Natural killer cell (primary cell): Measurements from ENCODE around the gene CCNK. TPM values are rescaled to one million over a fixed set of nuclear protein-coding genes. Genes with fewer than 3 reads are reported as not detected.

Experiments used
- ATAC-seq, 3 donors: fragments of 150-1000 bp in 2 of 3; fragments of 200-7000 bp in 1 of 3; cut with Tn5 transposase; 1 replicate in 1 of 3; 2 replicates in 2 of 3; pipeline ENCODE4 v1.10.0; 2021; ENCODE audit warnings: mild to moderate bottlenecking in 2 of 3, moderate library complexity in 2 of 3
- DNase-seq, 2 donors: peaks; one replicate each; pipeline versions ENCODE4 v3.0.0 to v3.0.0-alpha.2; 2013 to 2021; ENCODE audit warnings: mixed read lengths in 1 of 2
- H3K27ac ChIP-seq: one replicate; pipeline ENCODE4 v1.5.1; 2013; ENCODE audit warnings: mild to moderate bottlenecking, low read length
- H3K27me3 ChIP-seq: one replicate; pipeline ENCODE4 v1.6.1; 2013; ENCODE audit warnings: low read length; ENCODE audit not compliant: control insufficient read depth, insufficient read depth
- H3K36me3 ChIP-seq: one replicate; pipeline ENCODE4 v1.6.1; 2013; ENCODE audit warnings: low read length; ENCODE audit not compliant: control insufficient read depth, insufficient read depth
- H3K4me1 ChIP-seq: one replicate; pipeline ENCODE4 v1.6.1; 2013; ENCODE audit warnings: low read length; ENCODE audit not compliant: control insufficient read depth, insufficient read depth
- H3K4me3 ChIP-seq: one replicate; pipeline ENCODE4 v1.5.1; 2013; ENCODE audit warnings: low read length
- H3K9me3 ChIP-seq: one replicate; pipeline ENCODE4 v1.6.1; 2013; ENCODE audit warnings: low read length; ENCODE audit not compliant: control insufficient read depth, insufficient read depth
- H3K27ac Mint-ChIP-seq, 2 donors: one replicate each; pipeline ENCODE4 v1.8.0; 2022; ENCODE audit warnings: mild to moderate bottlenecking in 2 of 2, mixed read lengths in 2 of 2, moderate library complexity in 1 of 2
- H3K27me3 Mint-ChIP-seq, 2 donors: one replicate each; pipeline ENCODE4 v1.8.0; 2022; ENCODE audit warnings: low read depth in 2 of 2, mixed read lengths in 2 of 2
- H3K36me3 Mint-ChIP-seq: one replicate; pipeline ENCODE4 v1.8.0; 2022; ENCODE audit warnings: mixed read lengths
- H3K4me1 Mint-ChIP-seq, 2 donors: one replicate each; pipeline ENCODE4 v1.8.0; 2022; ENCODE audit warnings: mixed read lengths in 2 of 2
- H3K4me3 Mint-ChIP-seq: one replicate; pipeline ENCODE4 v1.8.0; 2022; ENCODE audit warnings: mild to moderate bottlenecking, moderate library complexity, mixed read lengths
- H3K9me3 Mint-ChIP-seq, 2 donors: one replicate each; pipeline ENCODE4 v1.8.0; 2022; ENCODE audit warnings: mixed read lengths in 2 of 2
- WGBS: methylation state at CpG from one replicate; pipeline ENCODE4 v1.1.7; 2013; ENCODE audit warnings: missing lambda C conversion rate; ENCODE audit not compliant: insufficient coverage; 5-methylcytosine and 5-hydroxymethylcytosine counted together
- intact Hi-C: fragments of 100-400 bp; cut with micrococcal nuclease; formaldehyde crosslinking; loops from one replicate; pipeline ENCODE4 v1.14.2; 2022
- total RNA-seq, 4 donors: library from RNA; stranded (reverse); fragments of 120-200 nt in 1 of 4; gene quantifications; one replicate each; pipeline versions ENCODE4 v1.2.3 to v1.2.4, GENCODE V29; 2013 to 2022
- TF ChIP-seq, protein P1 (sequence below): fragments of 200-600 bp; IDR thresholded peaks from one replicate; pipeline ENCODE4 v1.8.0; 2022; ENCODE audit warnings: antibody characterized with exemption

Gene CCNK
- total RNA-seq, 3 donors from 2014 or later (not counting 1 experiment from before 2014, with no cell fraction given), result 155 to 168 (median 165) TPM

DNA sequence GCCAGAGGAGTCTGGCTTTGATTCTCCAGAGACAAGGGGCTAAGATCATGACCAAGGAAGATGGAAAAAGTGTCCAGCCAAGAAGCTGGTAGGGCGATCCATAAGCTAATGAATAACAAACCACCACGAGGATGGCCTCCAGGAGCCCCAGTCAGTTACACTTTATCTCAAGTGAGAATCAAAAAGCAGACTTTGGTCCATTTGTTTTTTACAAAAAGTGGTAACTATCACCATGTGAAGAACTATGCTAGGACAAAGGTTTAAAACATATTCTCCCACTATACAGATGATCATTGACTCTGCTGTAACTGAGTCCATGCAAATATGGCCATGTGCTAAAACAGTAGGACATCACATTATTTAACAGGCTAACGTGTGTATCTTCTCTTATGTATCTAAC lies 14.5 kb upstream of the CCNK start:
- Mint-ChIP-seq H3K36me3 (peaks cover 8% of the 10 kb centered on the region), H3K4me1 (peaks cover 81 to 86% of the 10 kb centered on the region in 2 donors), H3K27me3 (no peaks in the 10 kb centered on the region), H3K4me3 (peak overlapping the region; percentile 73), H3K9me3 (no peaks in the 10 kb centered on the region), H3K27ac (peak overlapping the region; percentile 71 to 91)
- TF ChIP-seq, protein P1, sequence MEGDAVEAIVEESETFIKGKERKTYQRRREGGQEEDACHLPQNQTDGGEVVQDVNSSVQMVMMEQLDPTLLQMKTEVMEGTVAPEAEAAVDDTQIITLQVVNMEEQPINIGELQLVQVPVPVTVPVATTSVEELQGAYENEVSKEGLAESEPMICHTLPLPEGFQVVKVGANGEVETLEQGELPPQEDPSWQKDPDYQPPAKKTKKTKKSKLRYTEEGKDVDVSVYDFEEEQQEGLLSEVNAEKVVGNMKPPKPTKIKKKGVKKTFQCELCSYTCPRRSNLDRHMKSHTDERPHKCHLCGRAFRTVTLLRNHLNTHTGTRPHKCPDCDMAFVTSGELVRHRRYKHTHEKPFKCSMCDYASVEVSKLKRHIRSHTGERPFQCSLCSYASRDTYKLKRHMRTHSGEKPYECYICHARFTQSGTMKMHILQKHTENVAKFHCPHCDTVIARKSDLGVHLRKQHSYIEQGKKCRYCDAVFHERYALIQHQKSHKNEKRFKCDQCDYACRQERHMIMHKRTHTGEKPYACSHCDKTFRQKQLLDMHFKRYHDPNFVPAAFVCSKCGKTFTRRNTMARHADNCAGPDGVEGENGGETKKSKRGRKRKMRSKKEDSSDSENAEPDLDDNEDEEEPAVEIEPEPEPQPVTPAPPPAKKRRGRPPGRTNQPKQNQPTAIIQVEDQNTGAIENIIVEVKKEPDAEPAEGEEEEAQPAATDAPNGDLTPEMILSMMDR, result no peak
- Histone ChIP-seq H3K36me3 (peaks cover 27% of the 10 kb centered on the region), H3K27ac (no peak overlapping the region), H3K27me3 (no peaks in the 10 kb centered on the region), H3K4me1 (peaks cover 46% of the 10 kb centered on the region), H3K4me3 (no peak overlapping the region), H3K9me3 (no peaks in the 10 kb centered on the region)
- intact Hi-C loops, result no loop called here
- DNase-seq (no peak), ATAC-seq (no peak)
- 88% methylated on average over 2 of the region's 3 CpGs for WGBS

DNA sequence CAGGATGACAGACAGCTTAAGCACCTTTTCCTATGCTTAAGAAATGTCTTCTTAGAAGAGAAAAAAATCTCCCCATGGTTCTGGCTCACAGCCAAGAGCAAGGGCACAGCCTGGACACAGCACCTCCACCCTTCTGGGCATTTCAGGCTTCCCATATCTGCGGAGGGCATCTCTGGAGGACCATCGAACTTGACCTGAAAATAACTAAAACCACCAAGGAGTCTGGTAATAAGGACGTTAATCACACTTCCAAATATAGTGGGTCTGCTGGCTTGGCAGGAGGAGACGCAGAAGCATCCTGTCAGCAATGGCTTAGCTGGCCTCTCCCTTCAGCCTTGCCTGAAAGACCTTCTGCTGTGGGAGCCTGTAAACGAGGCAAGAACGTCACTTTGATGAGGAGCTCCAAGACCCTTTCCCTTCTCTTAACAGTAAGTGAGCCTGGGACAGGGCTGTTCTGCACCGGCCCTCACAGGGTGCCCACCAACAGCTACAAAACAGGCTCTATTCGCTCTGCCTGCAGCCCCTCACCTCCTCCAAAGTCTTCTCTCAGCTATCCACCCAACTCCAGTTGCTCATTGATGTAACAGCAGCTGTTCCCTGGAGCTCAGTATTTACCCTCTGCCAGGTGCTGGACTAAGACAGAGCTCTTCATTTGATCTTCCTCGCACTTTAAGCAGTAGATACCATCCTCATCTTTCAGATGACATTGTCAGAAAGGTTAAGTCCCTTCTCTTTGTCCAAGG lies 13.7 kb upstream of the CCNK start:
- DNase-seq, result no peak
- H3K4me3 ChIP-seq, result no peak overlapping the region
- H3K27ac ChIP-seq, result peak overlapping the region; percentile 19
- 63% methylated on average over 9 of the region's 9 CpGs for WGBS
- Mint-ChIP-seq H3K27ac (peak overlapping the region; percentile 71 to 91), H3K4me3 (peak overlapping the region; percentile 73), H3K4me1 (peaks cover 79 to 84% of the 10 kb centered on the region in 2 donors), H3K36me3 (peaks cover under 1% of the 10 kb centered on the region), H3K27me3 (no peaks in the 10 kb centered on the region), H3K9me3 (no peaks in the 10 kb centered on the region)
- no peaks in the 10 kb centered on the region for H3K27me3 ChIP-seq
- no peaks in the 10 kb centered on the region for H3K9me3 ChIP-seq
- peaks cover 21% of the 10 kb centered on the region for H3K36me3 ChIP-seq
- TF ChIP-seq, protein P1, result no peak
- H3K4me1 ChIP-seq, result peaks cover 47% of the 10 kb centered on the region
- peak in 2 of 3 donors; percentile 17 to 38 for ATAC-seq
- intact Hi-C loops, result no loop called here

DNA sequence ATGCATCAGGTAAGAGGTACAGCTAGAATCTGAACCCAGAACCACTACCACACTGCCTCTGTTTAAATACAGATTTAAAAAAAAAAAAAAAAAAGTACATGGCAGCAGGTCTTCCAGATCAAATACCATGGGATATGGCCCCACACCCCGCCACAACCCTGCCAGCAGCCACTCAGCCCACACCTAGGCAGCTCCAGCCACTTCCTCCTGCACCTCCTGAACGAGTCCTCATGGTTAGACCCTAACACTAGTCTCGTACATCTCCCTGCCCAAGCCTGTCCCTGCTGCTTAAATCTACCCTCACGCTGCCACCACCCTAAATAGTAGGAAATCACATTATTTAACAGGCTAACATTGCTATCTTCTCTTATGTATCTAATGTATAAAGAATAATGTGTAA lies 13.1 kb upstream of the CCNK start:
- Mint-ChIP-seq H3K4me1 (peaks cover 77 to 83% of the 10 kb centered on the region in 2 donors), H3K36me3 (no peaks in the 10 kb centered on the region), H3K27ac (peak overlapping the region; percentile 71 to 91), H3K4me3 (peak overlapping the region; percentile 73), H3K9me3 (no peaks in the 10 kb centered on the region), H3K27me3 (no peaks in the 10 kb centered on the region)
- WGBS, result 25% methylated on average over 3 of the region's 4 CpGs
- Histone ChIP-seq H3K9me3 (no peaks in the 10 kb centered on the region), H3K4me1 (peaks cover 47% of the 10 kb centered on the region), H3K27me3 (no peaks in the 10 kb centered on the region), H3K4me3 (no peak overlapping the region), H3K36me3 (peaks cover 15% of the 10 kb centered on the region), H3K27ac (peak overlapping the region; percentile 19)
- ATAC-seq, result peak in 2 of 3 donors; percentile 44 to 56
- DNase-seq, result no peak
- TF ChIP-seq, protein P1, result no peak
- intact Hi-C loops, result no loop called here
